GM12878 (cell line): ENCODE measurements around the gene PFKFB3. TPM values are rescaled to one million over a fixed set of nuclear protein-coding genes. Genes with fewer than 3 reads are reported as not detected.

ENCODE experiments used
- ATAC-seq: fragments of 200-7000 bp; cut with Tn5 transposase; 3 replicates; pipeline ENCODE4 v1.9.1; 2020; ENCODE audit warnings: mild to moderate bottlenecking, moderate library complexity
- BruUV-seq: library from RNA; stranded (reverse); fragments of 400-500 nt; replicated peaks from 2 replicates; lab custom pipeline; 2021; lab: Mats Ljungman, UMichigan
- CTCF ChIA-PET: fragments of 300-600 bp; sonication (Branson Sonifier 250); formaldehyde crosslinking; extraction: SDS; loops from one replicate; lab custom pipeline; 2021; ENCODE audit warnings: inconsistent platforms; lab: Yijun Ruan, JAX
- POLR2A ChIA-PET: fragments of 350-600 bp; formaldehyde crosslinking; extraction: SDS; loops from one replicate; lab custom pipeline; 2021; ENCODE audit warnings: inconsistent platforms; lab: Charles Lee
- RAD21 ChIA-PET: fragments of 300-600 bp; sonication (Branson Sonifier 250); formaldehyde crosslinking; loops from one replicate; lab custom pipeline; 2023; ENCODE audit warnings: antibody characterized with exemption; ENCODE audit not compliant: unreplicated experiment; lab: Charles Lee
- SMC1A ChIA-PET: fragments of 300-600 bp; sonication (Branson Sonifier 250); formaldehyde crosslinking; loops from one replicate; lab custom pipeline; 2023; ENCODE audit not compliant: unreplicated experiment, uncharacterized antibody; lab: Charles Lee
- DNase-seq: peaks from one replicate; pipeline ENCODE4 v3.0.0-alpha.2; 2011; ENCODE audit warnings: low read depth, low spot score
- FAIRE-seq: peaks from 3 replicates; lab custom pipeline; 2011; peaks lifted over from hg19 to GRCh38; lab: Jason Lieb, UNC
- H2AFZ ChIP-seq: 2 replicates; pipeline ENCODE4 v1.6.0; 2011; ENCODE audit warnings: low read depth, low read length, control low read depth; ENCODE audit not compliant: control insufficient read depth
- H3K27ac ChIP-seq: 2 replicates; pipeline ENCODE4 v1.5.1; 2011; ENCODE audit warnings: control low read depth; ENCODE audit not compliant: control insufficient read depth, insufficient read depth
- H3K27me3 ChIP-seq, 2 experiments: replicated peaks in 1 of 2; 2 replicates each; pipeline versions ENCODE4 v1.6.0 to v1.6.1; 2011; ENCODE audit warnings: low read length in 1 of 2; ENCODE audit not compliant: control insufficient read depth in 2 of 2, insufficient read depth in 2 of 2
- H3K36me3 ChIP-seq, 2 experiments: 2 replicates each; pipeline ENCODE4 v1.5.1; 2011; ENCODE audit warnings: low read length in 1 of 2; ENCODE audit not compliant: control insufficient read depth in 2 of 2, insufficient read depth in 2 of 2
- H3K4me1 ChIP-seq: 2 replicates; pipeline ENCODE4 v1.6.1; 2011; ENCODE audit warnings: mild to moderate bottlenecking, low read length, moderate library complexity, mixed read lengths; ENCODE audit not compliant: control insufficient read depth, insufficient read depth
- H3K4me2 ChIP-seq: 2 replicates; pipeline ENCODE4 v1.6.0; 2011; ENCODE audit warnings: control low read depth; ENCODE audit not compliant: control insufficient read depth, insufficient read depth
- H3K4me3 ChIP-seq: fragments of 200-600 bp; sonication (generic); 2 replicates; pipeline ENCODE4 v1.5.1; 2016
- H3K79me2 ChIP-seq: 2 replicates; pipeline ENCODE4 v1.6.0; 2011; ENCODE audit warnings: low read length; ENCODE audit not compliant: control insufficient read depth, insufficient read depth
- H3K9ac ChIP-seq: 2 replicates; pipeline ENCODE4 v1.8.0; 2011; ENCODE audit warnings: low read length, control low read depth, mixed read lengths; ENCODE audit not compliant: control insufficient read depth, insufficient read depth
- H3K9me3 ChIP-seq: replicated peaks from 3 replicates; pipeline ENCODE4 v1.5.1; 2011; ENCODE audit warnings: mild to moderate bottlenecking, low read length; ENCODE audit not compliant: control insufficient read depth, insufficient read depth
- H4K20me1 ChIP-seq: 2 replicates; pipeline ENCODE4 v1.6.0; 2011; ENCODE audit not compliant: control insufficient read depth, insufficient read depth
- CBX3 ChIP-seq: fragments of 200-600 bp; sonication (generic); IDR thresholded peaks from 2 replicates; pipeline ENCODE4 v1.6.1; 2016; ENCODE audit warnings: low read depth, borderline replicate concordance
- CBX5 ChIP-seq: sonication (generic); IDR thresholded peaks from 2 replicates; pipeline ENCODE4 v1.6.1; 2016; ENCODE audit warnings: low read depth, moderate library complexity, mild to moderate bottlenecking, inconsistent platforms
- CHD4 ChIP-seq: fragments of 200-600 bp; sonication (generic); IDR thresholded peaks from 2 replicates; pipeline ENCODE4 v1.6.1; 2016; ENCODE audit warnings: mild to moderate bottlenecking
- ELK1 ChIP-seq: IDR thresholded peaks from 2 replicates; pipeline ENCODE4 v1.6.1; 2012; ENCODE audit warnings: low read depth, low read length, improper control_type of control experiment
- EP300 ChIP-seq, 2 experiments: fragments of 150-350 bp in 1 of 2; IDR thresholded peaks; 2 replicates each; pipeline ENCODE4 v1.6.1; 2011 to 2012; ENCODE audit warnings: low read depth in 2 of 2, low read length in 2 of 2, borderline replicate concordance in 1 of 2, improper control_type of control experiment in 1 of 2, inconsistent platforms in 1 of 2; ENCODE audit not compliant: control insufficient read depth in 1 of 2
- IKZF1 ChIP-seq: fragments of 450-650 bp; conservative IDR thresholded peaks from 2 replicates; pipeline ENCODE4 v1.6.1; 2017; ENCODE audit warnings: antibody characterized with exemption, mild to moderate bottlenecking
- IRF5 ChIP-seq: fragments of 450-650 bp; IDR thresholded peaks from 2 replicates; pipeline ENCODE4 v1.6.1; 2017; ENCODE audit warnings: borderline replicate concordance
- KAT2A ChIP-seq: conservative IDR thresholded peaks from 2 replicates; pipeline ENCODE4 v1.6.1; 2011; ENCODE audit warnings: low read depth, low read length; ENCODE audit not compliant: control insufficient read depth
- PML ChIP-seq: IDR thresholded peaks from 2 replicates; pipeline ENCODE4 v1.6.1; 2012; ENCODE audit warnings: low read length, inconsistent platforms
- ZBTB40 ChIP-seq: fragments of 450-650 bp; IDR thresholded peaks from 2 replicates; pipeline ENCODE4 v1.6.1; 2016; ENCODE audit warnings: mild to moderate bottlenecking, moderate library complexity, borderline replicate concordance
- ZNF217 ChIP-seq: fragments of 450-650 bp; IDR thresholded peaks from 2 replicates; pipeline ENCODE4 v1.6.1; 2017; ENCODE audit warnings: antibody characterized with exemption, mild to moderate bottlenecking
- ZNF622 ChIP-seq: fragments of 450-650 bp; IDR thresholded peaks from 2 replicates; pipeline ENCODE4 v1.6.1; 2017; ENCODE audit warnings: mild to moderate bottlenecking, inconsistent platforms
- ZNF687 ChIP-seq: fragments of 450-650 bp; IDR thresholded peaks from 2 replicates; pipeline ENCODE4 v1.6.1; 2017; ENCODE audit warnings: mild to moderate bottlenecking, moderate library complexity
- WGBS: methylation state at CpG from one replicate; pipeline ENCODE4 v1.1.6; 2016; ENCODE audit warnings: low lambda C conversion rate; ENCODE audit not compliant: insufficient replicate concordance, insufficient coverage; ENCODE audit errors: missing lambda C conversion rate; 5-methylcytosine and 5-hydroxymethylcytosine counted together
- in situ Hi-C: fragments of 300-500 bp; cut with MboI; formaldehyde crosslinking; loops from 9 replicates; pipeline ENCODE4 v1.14.3; 2018; ENCODE audit warnings: mixed read lengths
- intact Hi-C: fragments of 100-400 bp; cut with micrococcal nuclease; formaldehyde crosslinking; loops from one replicate; pipeline ENCODE4 v1.14.2; 2022; ENCODE audit not compliant: unreplicated experiment
- polyA plus RNA-seq, 11 experiments: library from polyadenylated mRNA; depleted of rRNA in 4 of 11; unstranded in 6 of 11; stranded (reverse) in 5 of 11; fragments of >200 nt; fragmentation: Nextera tagmentation in 4 of 11; fragmentation: Illumina TruSeq in 1 of 11; extraction: Ambion mirVana in 4 of 11; extraction: Trizol in 1 of 11; gene quantifications; 1 replicate in 1 of 11; 2 replicates in 10 of 11; pipeline versions ENCODE4 v1.2.1 to v1.2.3, GENCODE V29; 2011 to 2016; ENCODE audit warnings: inconsistent platforms in 2 of 11, missing spikeins in 2 of 11, low read depth in 1 of 11
- total RNA-seq, 4 experiments: library from RNA; depleted of rRNA in 3 of 4; stranded (reverse); fragments of >200 nt in 3 of 4; fragmentation: Illumina TruSeq in 1 of 4; extraction: Trizol in 1 of 4; gene quantifications; 2 replicates each; pipeline versions ENCODE4 v1.2.1 to v1.2.3, GENCODE V29; 2013 to 2021

Gene PFKFB3
- total and polyA plus RNA-seq, 10 of the 15 experiments (the other 5 are each of a cell fraction or from before 2014, with no cell fraction given): 1.6 to 46.7 (median 13.7) TPM

GRCh38 chr10:6229746-6230145 lies 27.0 kb downstream of the PFKFB3 start:
- intact Hi-C loops (no loop called here), in situ Hi-C loops (no loop called here)
- FAIRE-seq: no peak
- Histone ChIP-seq H3K9ac (no peak overlapping the region), H2AFZ (no peak overlapping the region), H3K4me3 (no peak overlapping the region), H3K4me1 (no peaks in the 10 kb centered on the region), H3K4me2 (no peak overlapping the region), H3K27ac (no peak overlapping the region), H3K36me3 (peaks cover 31 to 39% of the 10 kb centered on the region in 2 experiments), H3K27me3 (no peaks in the 10 kb centered on the region), H3K9me3 (no peaks in the 10 kb centered on the region), H3K79me2 (no peaks in the 10 kb centered on the region), H4K20me1 (no peaks in the 10 kb centered on the region; the same call in 1 of the 2 replicates)
- POLR2A ChIA-PET: no interaction called here
- 75% methylated on average over 13 of the region's 13 CpGs for WGBS
- no TSS peak for BruUV-seq
- SMC1A ChIA-PET: interaction anchor here (0.8 kb wide), 1 partner anchor 67 kb away, joined by 3 read pairs; no protein-coding TSS in a partner anchor
- RAD21 ChIA-PET: interaction anchor here (0.5 kb wide), 1 partner anchor 62 kb away, joined by 5 read pairs; no protein-coding TSS in a partner anchor
- no peak for DNase-seq
- CTCF ChIA-PET: no interaction called here
- no peak for ATAC-seq
- no peak for TF ChIP-seq EP300 (IDR thresholded peaks at IDR 0.05; ENCODE audit: borderline replicate concordance in 1 of 2, control insufficient read depth in 1 of 2, low read depth in 2 of 2, low read length in 2 of 2)
- no peak for TF ChIP-seq KAT2A
- TF ChIP-seq ZNF217: no peak
- TF ChIP-seq CBX5: no peak
- no peak for TF ChIP-seq ZNF687
- no peak for TF ChIP-seq IKZF1
- TF ChIP-seq ZNF622: no peak
- TF ChIP-seq ELK1: no peak
- no peak for TF ChIP-seq ZBTB40
- no peak for TF ChIP-seq CBX3
- no peak for TF ChIP-seq PML
- TF ChIP-seq CHD4: no peak
- TF ChIP-seq IRF5: no peak
